ENCODE results near the gene SMAP2. TPM values are rescaled to one million over a fixed set of nuclear protein-coding genes. Genes with fewer than 3 reads are reported as not detected.

Gene SMAP2
- total and polyA plus RNA-seq, 7 donors: 6.9 to 35.0 (median 18.0) TPM

GRCh38 chr1:40389322-40389803 is 15.8 kb downstream of the SMAP2 start:
- Histone ChIP-seq H3K27ac (no peak overlapping the region), H3K27me3 (ENCODE audit: insufficient read depth in 3 of 3, low read length in 2 of 3) (no peaks in the 10 kb centered on the region), H3K9me3 (no peaks in the 10 kb centered on the region), H3K4me1 (peaks cover 34% of the 10 kb centered on the region), H3K4me3 (no peak overlapping the region), H3K36me3 (ENCODE audit: insufficient read depth in 1 of 2, low read depth in 1 of 2) (no peaks in the 10 kb centered on the region)
- WGBS, 3 donors: 76 to 92% (median 77%) methylated on average over 3 of the region's 3 CpGs
- TF ChIP-seq, protein P1, sequence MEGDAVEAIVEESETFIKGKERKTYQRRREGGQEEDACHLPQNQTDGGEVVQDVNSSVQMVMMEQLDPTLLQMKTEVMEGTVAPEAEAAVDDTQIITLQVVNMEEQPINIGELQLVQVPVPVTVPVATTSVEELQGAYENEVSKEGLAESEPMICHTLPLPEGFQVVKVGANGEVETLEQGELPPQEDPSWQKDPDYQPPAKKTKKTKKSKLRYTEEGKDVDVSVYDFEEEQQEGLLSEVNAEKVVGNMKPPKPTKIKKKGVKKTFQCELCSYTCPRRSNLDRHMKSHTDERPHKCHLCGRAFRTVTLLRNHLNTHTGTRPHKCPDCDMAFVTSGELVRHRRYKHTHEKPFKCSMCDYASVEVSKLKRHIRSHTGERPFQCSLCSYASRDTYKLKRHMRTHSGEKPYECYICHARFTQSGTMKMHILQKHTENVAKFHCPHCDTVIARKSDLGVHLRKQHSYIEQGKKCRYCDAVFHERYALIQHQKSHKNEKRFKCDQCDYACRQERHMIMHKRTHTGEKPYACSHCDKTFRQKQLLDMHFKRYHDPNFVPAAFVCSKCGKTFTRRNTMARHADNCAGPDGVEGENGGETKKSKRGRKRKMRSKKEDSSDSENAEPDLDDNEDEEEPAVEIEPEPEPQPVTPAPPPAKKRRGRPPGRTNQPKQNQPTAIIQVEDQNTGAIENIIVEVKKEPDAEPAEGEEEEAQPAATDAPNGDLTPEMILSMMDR (IDR thresholded peaks at IDR 0.05): no peak
- no peak for DNase-seq
- ATAC-seq: no peak
- intact Hi-C loops (cut with DNase I): no loop called here

DNA sequence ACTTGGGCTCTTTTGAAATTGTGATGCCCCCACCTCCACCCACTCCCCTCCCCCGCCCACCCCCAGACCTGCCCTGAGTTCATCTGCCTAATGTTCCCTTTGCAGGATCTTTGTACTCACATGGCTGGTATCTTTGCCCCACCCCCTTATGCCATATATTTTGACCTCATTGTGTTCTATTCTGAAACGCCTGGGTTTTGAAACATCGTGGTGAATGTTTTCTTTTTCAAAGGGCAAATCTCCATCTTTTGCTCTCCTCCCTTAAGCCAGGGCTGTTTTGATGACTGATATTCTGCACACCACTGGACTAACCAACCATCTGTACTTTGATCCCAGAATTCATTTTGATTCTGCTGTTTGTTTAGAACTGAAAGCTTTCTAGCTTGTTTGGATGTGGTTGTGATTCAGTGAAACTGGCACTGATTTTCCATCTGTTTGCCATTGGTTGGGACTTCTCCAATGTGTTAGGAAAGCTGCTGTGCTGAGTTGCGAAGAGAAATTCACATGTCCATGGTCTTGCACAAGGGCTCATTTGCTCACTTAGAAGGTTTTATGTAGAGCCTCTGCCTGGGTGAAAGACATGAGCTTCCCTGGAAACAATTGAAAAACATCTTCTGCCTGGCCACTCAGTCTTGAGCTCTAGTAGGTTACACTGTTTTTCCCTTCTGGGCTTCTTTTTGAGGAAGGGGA is 16.5 kb downstream of the SMAP2 start:
- H3K27ac ChIP-seq: peak overlapping the region; percentile 53

DNA sequence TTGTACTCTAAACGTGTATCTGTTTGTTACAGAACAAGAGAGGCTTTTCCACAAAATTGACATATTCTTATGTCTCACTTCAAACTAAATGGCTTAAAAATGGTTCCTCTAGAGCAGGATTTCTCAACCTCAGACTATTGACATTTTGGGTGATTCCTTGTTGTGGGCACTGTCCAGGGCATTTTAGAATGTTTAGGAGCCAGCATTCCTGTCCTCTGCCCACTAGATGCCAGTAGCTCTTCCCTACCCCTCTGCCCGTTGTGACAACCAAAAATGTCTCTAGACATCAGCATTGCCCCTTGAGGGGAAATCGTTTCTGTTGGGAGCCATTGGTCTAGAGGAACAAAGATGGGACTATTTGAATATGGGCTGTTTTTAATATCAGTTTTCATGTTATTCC is 17.3 kb downstream of the SMAP2 start:
- no peak overlapping the region for H3K4me3 ChIP-seq
- no peaks in the 10 kb centered on the region for H3K36me3 ChIP-seq (ENCODE audit: insufficient read depth in 1 of 2, low read depth in 1 of 2)
- no peaks in the 10 kb centered on the region for H3K9me3 ChIP-seq
- TF ChIP-seq, protein P1 (IDR thresholded peaks at IDR 0.05): no peak
- peak overlapping the region; percentile 53 for H3K27ac ChIP-seq
- no peak for DNase-seq
- ATAC-seq: no peak
- 86 to 89% (median 89%) methylated on average over 3 of the region's 3 CpGs for WGBS, 3 donors
- H3K4me1 ChIP-seq: peaks cover 27% of the 10 kb centered on the region
- H3K27me3 ChIP-seq (ENCODE audit: insufficient read depth in 3 of 3, low read length in 2 of 3): no peaks in the 10 kb centered on the region
- intact Hi-C loops (cut with DNase I): no loop called here

More for the DNA sequence above, 16.5 kb downstream of the SMAP2 start:
- no peaks in the 10 kb centered on the region for H3K36me3 ChIP-seq (ENCODE audit: insufficient read depth in 1 of 2, low read depth in 1 of 2)
- DNase-seq (no peak), ATAC-seq (peak; percentile 64 to 81 (median 76))
- no peaks in the 10 kb centered on the region for H3K27me3 ChIP-seq (ENCODE audit: insufficient read depth in 3 of 3, low read length in 2 of 3)
- intact Hi-C loops (cut with DNase I): no loop called here
- H3K4me1 ChIP-seq: peaks cover 28% of the 10 kb centered on the region
- no peaks in the 10 kb centered on the region for H3K9me3 ChIP-seq
- no peak overlapping the region for H3K4me3 ChIP-seq
- 47 to 67% (median 48%) methylated on average over 4 of the region's 4 CpGs for WGBS, 3 donors
- TF ChIP-seq, protein P1 (IDR thresholded peaks at IDR 0.05): no peak

DNA sequence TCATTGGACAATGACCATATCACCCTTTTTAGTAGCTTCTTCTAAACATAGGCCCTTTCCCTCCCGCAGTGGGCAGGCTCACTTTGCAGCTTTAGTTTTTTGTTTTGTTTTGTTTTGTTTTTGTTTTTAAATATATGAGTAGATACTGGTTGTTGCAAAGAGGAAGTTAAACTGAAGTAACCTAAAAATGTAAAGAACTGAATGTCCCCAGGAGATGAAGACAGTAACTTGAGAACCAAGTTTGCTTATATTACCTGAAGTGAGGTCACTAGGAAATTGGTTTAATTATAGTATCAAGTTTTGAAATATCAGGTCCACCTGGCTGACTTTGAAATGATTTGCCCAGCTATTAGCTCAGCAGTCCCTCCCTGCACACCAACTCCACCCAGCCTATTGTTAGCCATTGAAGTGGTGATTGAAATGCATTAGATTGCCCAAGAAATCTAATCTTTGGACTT is 18.2 kb downstream of the SMAP2 start:
- no peaks in the 10 kb centered on the region for H3K36me3 ChIP-seq (ENCODE audit: insufficient read depth in 1 of 2, low read depth in 1 of 2)
- TF ChIP-seq, protein P1 (IDR thresholded peaks at IDR 0.05): no peak
- DNase-seq (no peak), ATAC-seq (peak; percentile 36 to 79 (median 74))
- no peak overlapping the region for H3K27ac ChIP-seq
- whole genome bisulfite sequencing, 3 donors: 68 to 86% (median 81%) methylated on average over 1 of the region's 1 CpG
- H3K27me3 ChIP-seq (ENCODE audit: insufficient read depth in 3 of 3, low read length in 2 of 3): no peaks in the 10 kb centered on the region
- no peak overlapping the region for H3K4me3 ChIP-seq
- intact Hi-C loops (cut with DNase I): no loop called here
- H3K4me1 ChIP-seq: peaks cover 21% of the 10 kb centered on the region
- H3K9me3 ChIP-seq: no peaks in the 10 kb centered on the region

All from psoas muscle (tissue), 8 donors.